HG03469 (cell line): ENCODE results near the gene CCM2.
"Not testable (repeated sequence)": the region's sequence is repeated elsewhere in the genome, so short reads cannot be mapped to it uniquely, and the experiment has no call there.

Experiments
- ATAC-seq: cut with Tn5 transposase; IDR thresholded peaks from one replicate; pipeline ENCODE4 v1.9.1; 2021; ENCODE audit warnings: mild to moderate bottlenecking, moderate library complexity, moderate number of reproducible peaks; ENCODE audit not compliant: unreplicated experiment

The CCM2 gene

DNA sequence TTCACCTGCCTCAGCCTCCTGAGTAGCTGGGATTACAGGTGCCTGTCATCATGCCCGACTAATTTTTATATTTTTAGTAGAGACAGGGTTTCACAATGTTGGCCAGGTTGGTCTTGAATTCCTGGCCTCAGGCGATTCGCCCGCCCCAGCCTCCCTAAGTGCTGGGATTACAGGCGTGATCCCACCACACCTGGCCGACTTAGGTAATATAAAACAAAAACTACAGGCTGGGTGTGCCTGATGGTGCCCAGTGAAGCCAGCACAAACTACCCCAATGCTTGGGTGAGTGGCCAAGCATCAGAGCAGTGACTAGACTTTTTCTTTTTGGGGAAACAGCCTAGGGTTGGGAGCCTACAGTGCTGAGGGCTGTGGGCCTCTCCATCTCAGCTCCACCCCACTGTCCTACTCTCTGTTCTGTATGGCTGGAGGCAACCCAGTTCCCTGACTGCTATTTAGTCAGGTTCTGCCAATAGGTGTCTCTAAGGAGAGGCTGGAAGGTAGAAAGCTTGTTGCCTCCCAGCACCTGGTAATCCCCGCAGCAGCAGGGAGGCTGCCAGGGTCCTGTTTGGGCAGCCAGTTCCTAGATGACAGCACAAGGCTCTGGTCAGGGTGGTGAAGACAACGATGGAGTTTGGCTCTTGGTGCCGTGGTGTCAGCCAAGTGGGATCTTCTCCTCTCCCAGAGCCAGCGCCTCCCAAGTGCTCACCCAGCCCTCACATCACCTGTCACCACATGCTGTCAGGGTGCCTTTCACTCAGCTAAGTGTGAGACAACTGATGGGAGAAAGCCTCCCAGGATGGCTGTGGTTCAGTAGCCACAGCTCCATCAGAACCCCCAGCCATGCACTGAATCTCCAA is 99.2 kb downstream of the CCM2 start:
- ATAC-seq, result no peak

DNA sequence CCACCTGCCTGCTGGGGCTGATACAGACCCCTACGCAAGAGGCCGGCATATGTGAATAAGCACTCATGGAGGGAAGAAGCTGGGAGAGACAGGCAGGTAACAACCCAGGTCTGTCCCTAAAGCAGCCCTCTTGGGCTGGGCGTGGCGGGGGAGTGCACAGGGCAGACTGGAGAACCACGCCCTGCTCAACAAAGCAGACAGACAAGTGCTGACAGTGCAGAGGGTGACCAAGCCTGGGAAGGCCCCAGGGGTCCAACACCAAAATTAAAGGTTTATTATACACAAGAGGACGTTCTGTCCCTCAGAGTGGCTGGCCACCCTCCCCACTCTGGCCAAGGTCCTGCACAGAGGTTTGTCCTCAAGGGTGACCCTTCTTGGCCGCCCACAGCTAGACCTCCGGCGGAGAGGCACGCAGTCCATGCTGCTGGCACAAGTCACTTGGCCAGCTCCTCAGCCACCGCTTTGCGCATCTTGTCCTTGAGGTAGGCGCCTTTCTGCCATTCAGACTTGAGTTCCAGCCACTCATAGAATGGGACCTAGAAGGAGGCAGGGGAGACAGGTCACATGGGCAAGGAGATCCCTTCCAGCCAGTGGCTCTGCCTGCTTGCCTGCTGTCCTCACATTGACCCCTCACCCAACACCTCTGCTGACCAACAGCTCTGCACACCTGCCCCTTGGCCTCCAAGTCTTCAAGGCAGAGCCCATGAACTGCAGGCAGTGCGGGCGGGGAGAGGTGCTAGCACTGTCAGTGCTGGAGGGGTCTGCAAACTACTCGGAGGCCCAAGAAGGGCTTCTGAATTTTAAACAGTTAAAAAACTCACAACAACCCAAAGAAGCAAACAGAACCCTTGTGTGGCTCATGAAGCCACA is 100.1 kb downstream of the CCM2 start:
- no peak for ATAC-seq

DNA sequence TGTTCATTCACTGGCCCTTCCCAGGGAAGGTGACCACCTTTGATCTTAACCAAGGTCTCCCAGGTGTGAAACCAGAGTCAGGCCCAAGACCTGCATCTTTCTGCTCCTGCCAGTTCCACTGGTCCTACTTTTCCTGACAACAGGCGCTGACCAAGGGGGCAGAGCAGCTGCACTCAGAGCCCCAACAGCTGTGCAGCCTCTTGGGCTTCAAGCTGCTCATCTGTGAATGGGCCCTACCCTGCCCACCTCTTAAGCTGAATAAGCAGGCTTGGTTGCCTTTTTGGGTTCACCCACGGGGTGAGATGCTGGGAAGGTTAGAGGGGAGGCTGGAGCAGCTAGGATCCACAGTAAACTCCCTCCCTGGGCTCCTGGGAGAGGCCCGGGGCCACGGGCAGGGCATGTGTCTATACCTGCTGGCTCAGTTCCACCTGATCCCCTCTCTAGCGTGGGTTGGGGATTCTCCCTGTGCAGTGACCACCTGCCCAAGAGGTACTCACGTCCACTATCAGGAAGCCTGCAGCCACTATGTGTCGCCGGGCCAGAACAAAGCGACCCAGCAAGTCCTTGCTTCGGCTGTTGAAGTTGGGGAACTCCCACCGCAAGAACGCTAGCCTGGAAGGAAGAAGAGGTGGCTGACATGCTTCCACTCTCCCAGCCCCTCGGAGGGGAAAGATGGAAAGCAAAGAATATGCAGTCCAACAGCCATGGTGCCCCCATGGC is 100.9 kb downstream of the CCM2 start:
- no peak for ATAC-seq

DNA sequence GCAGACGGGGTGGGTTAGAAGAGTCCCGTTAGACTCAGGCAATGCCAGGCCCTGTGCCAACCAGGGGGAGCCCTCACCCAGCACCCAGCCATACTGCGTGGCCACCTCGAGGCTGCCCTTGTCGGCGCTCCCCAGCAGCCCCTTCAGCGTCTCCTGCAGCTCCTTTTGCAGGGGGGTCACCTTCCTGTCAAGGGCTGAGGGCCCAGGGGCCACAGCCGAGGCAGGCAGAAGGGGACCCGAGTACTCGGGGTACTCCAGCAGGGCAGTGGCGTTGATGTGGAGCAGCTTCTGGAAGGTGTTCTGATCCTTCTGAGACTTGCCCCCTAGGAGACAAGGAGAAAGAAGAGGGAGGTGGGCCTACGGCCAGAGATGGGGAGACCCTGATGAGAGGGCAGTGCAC is 101.7 kb downstream of the CCM2 start:
- no peak for ATAC-seq

DNA sequence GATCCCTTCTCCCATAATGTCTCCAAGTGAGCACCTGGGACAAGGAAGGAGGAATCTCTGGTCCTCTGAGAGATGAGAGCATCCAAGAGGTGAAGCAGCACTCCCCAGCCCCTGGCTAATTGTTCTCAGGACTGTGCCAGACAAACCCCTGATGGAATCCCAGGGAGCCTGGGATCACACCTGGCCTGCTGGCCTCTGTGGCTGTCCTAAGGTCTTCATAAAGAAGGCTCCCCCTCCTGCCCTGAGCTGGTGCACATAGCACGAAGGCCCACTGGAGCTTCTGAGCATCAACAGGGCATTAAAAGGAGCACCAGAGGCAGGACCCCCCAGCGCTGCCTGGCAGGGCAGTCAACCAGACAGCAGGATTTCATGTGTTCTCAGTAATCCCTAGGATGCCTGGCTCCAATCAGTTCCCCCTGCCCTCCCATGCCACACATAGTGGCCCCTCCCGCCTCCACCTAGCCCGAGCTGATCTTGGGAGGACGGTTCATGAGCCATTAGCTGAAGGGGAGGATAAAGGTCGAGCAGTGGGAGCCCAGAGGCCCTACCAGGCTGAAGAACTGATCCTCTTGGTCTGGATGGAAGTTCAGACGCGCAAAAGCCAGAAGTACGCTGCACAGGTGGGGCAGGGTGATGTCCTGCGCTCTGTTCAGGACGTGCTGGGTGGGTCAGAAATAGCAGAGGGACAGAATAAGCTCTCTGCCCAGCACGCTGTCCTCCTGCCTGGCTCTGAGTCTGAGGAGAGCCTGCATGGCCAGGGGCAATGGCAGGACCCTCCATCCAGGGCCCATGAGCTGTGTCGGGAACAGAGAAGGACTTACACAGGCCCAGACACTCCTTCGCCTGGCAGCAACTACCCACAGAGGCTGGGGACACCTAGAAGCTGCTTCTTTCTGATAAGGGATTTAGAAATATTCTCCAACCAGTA is 103.0 kb downstream of the CCM2 start:
- ATAC-seq, result no peak

DNA sequence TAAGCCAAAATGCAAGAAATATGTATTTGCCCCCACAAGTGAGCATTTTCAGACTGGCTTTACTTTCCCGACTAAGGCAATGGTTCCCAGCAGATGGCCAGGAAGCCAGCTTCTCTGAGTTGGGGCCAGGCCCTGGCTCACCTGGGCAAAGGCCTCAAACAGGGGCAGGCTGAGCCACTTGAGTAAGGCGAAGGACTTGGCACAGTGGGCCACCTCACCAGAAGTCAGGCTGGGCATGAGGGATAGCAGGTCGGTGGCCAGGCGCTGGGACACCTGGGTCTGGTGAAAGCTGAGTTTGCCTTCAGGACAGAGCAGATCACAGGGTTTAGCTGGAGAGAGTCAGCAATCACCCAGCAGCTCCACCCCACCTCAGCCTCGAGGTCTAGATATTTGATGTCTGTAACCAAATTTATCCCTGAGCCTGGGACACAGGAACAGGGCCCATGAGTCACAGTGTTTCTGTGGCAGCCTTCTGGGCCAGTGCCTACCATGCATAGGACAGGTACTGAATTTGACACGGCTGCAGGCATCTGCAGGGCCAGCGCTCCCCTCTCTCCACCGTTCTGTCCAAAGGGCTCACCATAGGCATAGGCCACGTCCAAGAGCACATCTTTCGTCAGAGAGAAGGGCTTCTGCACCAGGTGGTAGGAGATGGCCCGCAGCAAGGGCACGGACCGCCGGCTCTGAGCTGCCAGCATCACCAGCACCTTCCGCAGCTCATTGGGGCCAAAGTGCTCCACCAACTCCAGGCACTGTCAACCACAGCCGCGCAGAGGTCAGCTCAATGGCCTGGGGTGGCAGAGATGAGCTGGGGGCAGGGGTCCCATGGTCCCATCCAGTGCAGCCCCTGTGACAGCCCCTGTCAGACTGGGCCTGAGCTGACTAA is 104.2 kb downstream of the CCM2 start:
- ATAC-seq, result no peak

DNA sequence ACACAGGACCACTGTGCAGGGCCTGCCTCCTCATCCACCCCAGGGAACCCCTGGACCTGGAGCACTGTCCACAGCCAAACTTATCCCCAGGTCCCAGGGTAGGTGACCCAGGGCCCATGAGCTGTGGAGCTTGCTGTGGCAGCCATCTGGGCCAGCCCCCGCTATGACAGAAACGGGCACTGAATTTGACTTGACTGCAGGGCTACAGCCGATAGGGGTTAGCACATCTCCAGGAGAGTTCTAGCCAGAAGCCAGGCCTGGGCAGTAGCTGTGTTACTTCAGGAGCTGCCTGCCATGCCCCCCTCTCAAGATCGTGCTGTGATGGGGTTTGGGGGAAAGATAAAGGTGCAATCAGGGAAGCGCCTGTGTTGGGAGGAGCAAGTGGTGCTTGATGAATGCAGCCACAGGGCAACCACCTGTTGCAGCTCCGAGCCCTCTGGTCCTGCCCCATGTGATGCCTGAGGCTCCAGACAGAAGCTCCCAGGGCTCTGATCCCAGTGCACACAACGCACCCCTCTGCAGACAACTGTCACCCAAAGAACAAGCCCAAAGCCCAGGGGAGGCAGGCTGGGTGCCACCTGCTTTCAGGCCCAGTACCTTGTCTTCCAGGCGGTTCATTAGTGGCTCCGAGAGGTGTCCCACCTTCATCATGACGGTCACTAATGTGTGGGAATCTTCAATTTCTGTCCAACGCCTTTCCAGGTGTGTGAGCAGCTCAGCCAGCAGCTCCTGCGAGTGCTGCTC is 105.0 kb downstream of the CCM2 start:
- ATAC-seq, result no peak

DNA sequence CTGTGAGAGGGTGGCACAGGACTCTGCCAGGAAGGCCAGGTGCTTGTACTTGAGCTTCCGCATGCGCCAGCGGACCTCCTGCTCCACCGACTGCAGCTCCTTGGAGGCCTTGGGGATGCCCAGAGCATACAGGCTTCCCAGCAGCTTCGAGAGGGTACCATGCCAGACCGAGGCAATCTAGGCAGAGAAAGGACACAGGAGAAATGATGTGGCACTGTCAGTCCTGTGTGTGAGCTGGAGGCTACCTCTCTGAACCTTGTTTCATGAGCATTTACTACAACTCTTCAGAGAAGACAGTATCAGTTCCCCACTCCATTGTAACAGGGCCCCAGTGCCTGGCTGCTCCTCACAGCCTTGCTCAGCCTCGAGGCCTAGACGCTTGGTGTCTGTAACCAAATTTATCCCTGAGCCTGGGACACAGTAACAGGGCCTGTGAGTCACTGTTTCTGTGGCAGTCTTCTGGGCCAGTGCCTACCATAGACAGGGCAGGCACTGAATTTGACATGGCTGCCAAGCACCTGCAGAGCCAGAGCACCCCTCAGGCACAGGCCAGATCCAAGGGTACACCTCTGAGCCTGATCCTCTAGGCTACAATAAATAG is 105.7 kb downstream of the CCM2 start:
- ATAC-seq, result no peak

DNA sequence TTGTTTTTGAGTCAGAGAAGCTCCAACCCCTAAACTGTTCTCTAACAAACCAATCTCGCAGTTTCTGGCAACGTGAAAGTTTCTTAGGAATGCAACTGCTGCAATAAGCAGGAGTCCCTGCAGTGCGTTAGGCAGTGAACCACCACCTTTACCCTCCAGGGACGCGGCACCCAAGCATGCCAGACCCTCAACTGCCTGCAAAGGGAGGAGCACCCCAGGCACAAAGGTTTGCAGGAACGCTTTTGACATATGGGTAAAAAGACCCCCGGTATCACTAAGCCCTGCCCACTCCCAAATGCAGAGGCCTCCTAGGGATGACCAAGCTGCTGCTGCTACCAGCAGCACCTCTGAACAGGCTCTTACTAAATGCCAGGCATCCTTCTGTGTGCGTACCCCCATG is 106.8 kb downstream of the CCM2 start:
- ATAC-seq, result no peak

DNA sequence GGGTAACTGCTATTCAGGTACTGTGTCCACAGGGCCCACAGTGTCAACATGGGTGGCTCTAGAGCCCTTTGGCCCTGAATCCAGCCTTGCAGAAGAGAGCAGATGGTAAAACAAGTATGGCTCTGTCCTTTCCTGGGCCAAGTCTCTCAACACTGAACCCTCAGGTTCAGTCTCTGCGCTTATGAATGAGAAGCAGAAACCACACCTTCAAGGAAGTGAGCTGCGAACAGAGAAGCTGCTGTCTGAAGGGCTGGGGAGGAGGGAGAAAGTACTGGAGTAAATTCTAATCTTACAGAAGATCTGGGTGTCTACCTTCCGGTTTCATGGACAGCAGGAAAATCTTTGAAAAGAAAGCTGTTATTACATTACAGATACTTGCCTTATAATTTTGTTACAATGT is 107.4 kb downstream of the CCM2 start:
- ATAC-seq, result no peak

DNA sequence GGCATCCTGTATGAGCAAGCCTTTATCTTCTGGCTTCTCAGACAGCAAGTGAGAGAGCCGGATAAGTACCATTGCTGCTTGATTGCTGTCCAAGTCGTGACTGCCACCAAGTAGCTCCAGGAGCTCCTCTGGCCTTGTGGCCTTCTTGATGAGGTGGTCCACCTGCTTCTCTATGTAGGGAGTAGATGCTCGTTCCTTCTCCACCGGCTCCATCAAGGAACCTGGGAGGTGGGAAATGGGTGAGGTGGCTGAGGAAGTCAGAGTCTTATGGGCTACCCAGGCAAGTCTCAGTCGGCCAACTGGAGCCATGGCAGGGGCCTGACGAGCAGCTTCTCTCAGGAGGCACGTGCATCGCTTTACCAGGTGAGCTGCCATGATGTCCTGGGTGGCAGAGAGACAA is 108.9 kb downstream of the CCM2 start:
- ATAC-seq, result no peak

DNA sequence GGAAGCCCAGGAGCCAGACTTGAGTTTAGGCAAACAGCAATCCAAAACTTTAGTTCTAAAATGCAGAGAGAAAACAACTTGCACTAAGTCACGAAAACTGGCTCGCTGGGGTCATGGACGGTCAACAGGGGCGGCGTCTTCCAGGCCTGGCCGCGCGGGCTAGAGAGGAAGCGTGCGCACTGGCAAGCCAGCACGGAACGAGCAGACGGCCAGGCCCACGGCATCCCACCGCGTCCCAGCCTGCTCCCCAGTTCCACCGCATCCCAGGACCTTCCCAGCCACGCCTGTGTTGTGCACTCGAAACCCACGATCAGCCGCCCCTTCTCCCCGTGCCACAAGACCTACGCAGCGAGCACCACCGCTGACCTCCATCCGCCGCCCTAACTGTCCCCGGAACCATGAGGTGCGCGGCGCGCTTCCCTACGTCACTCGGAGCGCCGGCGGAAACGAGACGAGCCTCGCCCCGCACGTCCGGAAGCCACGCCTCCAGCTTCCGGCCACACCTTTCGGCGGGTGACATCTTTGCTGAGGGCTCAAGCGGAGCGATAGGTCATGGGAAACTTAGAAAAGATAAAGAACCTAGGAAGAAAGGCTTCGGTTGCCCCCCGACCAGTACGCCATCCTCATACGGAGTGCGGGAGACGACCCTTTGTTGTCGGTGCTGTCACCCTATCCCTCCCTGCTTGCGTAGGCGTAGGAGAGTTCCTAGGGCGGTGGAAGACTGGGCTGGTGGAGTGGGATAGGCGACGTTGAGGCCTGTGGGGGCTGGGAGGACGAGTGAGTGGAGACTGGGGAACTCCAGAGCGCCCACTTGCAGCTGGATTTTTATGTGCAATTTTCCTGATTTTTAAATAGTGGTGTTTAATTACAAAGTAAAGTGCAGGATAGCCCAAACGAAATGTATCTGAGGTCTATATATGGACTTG is 111.6 kb downstream of the CCM2 start, which contains the start of gene TBRG4:
Gene TBRG4 (minus strand): TSS at position 400 of the 926 bp plus-strand sequence. CDS start 2,460 bp downstream, outside the sequence.
- ATAC-seq, result peak; percentile 86

DNA sequence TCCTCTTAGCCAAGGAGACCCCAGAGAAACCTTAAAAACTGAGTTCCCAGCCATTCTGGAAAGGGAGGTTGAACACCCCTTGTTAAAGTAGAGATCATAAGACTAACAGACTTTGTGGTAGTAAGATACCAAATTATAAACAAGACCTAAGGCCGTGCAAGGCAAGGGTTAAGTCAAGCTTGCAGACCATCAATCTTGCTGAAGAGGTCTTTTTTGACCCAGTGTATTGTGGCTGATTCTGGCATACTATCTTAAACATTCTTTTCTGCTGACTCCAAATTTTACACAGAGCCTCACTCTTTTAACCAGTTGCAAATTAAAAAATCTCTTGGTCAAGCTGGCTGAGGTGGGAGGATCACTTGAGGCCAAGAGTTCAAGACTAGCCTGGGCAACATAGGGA is 112.6 kb downstream of the CCM2 start:
- no peak for ATAC-seq

DNA sequence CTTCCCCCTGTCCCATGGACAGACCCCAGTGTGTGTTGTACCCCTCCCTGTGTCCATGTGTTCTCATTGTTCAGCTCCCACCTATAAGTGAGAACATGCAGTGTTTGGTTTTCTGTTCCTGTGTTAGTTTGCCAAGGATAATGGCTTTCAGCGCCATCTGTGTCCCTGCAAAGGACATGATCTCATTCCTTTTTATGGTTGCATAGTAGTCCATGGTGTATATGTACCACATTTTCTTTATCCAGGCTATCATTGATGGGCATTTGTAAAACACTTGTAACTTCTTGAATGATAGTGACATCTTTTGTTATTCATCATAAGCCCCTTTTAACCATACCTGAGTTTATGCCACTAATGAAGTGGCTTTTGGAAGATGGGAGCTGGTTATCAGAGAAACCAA is 114.3 kb downstream of the CCM2 start:
- not testable (repeated sequence) for ATAC-seq

DNA sequence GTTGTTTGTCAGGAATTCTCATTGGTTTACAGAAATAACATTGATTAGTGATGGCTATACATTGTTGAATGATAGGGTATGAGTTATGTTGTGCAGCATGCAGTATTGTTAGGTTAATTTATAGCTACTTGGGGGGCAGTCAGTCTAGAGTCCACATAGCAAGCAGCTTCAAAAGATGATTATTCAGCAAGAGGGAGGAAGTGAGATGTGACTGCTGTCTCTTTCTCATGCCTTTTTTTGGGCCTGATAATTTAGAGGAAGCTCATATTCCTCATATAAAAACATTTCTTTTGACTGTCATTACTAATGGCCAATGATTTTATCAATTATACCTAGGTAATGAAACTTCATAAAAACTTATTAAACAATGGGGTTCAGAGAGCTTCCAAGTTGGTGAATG is 114.9 kb downstream of the CCM2 start:
- ATAC-seq, result no peak

DNA sequence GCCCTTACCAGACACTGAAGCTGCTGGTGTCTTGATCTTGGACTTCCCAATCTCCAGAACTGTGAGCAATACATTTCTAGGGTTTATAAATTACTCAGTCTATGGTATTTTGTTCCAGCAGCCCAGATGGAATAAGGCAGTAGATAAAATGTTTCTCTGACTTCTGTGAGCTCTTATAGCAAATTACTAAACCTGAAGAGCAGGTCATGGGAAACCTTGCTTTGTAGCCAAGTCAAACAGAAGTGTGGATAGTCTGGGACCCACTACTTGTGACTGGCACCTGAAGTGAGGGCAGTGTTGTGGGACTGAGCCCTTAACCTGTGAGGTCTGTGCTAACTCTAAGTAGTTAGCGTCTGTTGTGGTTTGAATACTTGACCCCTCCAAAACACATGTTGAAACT is 116.0 kb downstream of the CCM2 start:
- no peak for ATAC-seq

DNA sequence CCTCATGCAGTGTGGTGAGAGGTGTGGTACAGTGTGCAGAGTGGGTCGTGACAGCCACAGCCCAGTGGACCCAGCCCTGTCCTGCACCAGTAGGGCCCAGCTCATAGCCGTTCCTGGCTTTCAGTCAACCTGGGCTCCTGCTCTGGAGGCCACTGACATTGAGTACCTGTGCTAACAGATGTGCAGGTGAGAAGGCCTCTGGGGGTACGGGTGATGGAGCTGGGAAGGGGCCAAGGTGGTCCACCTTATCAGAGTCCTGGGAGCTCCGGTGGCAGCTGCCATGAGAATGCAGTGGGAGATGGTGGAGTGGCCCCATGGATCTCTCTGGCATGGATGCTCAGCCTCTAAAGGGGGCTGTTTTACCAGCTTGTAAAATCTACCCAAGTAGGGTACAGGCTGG is 117.6 kb downstream of the CCM2 start:
- no peak for ATAC-seq
